Measurements from ENCODE around the gene TTLL11. TPM values are rescaled to one million over a fixed set of nuclear protein-coding genes. Genes with fewer than 3 reads are reported as not detected.
"Not testable (repeated sequence)": the region's sequence is repeated elsewhere in the genome, so short reads cannot be mapped to it uniquely, and the experiment has no call there.

Gene TTLL11
- total RNA-seq, 1 donor from 2014 or later: 3.6 TPM

GRCh38 chr9:122118343-122119165 is 25.4 kb upstream of the TTLL11 start:
- Mint-ChIP-seq H3K27ac (no peak overlapping the region), H3K36me3 (ENCODE audit: low read depth) (no peaks in the 10 kb centered on the region)

DNA sequence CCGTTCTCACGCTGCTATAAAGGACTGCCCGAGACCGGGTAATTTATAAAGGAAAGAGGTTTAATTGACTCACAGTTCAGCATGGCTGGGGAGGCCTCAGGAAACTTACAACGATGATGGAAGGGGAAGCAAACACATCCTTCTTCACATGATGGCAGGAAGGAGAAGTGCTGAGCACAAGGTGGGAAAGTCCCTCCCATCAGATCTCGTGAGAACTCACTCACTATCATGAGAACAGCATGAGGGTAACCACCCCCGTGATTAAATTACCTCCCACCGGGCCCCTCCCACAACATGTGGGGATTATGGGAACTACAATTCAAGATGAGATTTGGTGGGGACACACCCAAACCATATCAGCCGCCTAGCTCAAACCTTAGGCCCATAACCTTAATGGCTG is 24.1 kb upstream of the TTLL11 start:
- peaks cover 14% of the 10 kb centered on the region for H3K27me3 Mint-ChIP-seq
- DNase-seq; H3K9me3 Mint-ChIP-seq; H3K36me3 Mint-ChIP-seq (ENCODE audit: low read depth); ATAC-seq (ENCODE audit: low read depth); POLR2A ChIA-PET; H3K4me3 Mint-ChIP-seq; H3K4me1 Mint-ChIP-seq; intact Hi-C loops (cut with micrococcal nuclease); H3K27ac Mint-ChIP-seq: not testable (repeated sequence)
- CTCF ChIA-PET: interaction anchor here (1.6 to 2.7 kb wide), 2 partner anchors 7 to 18 kb away, joined by 8 to 11 read pairs; no protein-coding TSS in a partner anchor

More at GRCh38 chr9:122118343-122119165, 25.4 kb upstream of the TTLL11 start:
- DNase-seq (no peak), ATAC-seq (ENCODE audit: low read depth) (no peak)
- Mint-ChIP-seq H3K9me3 (no peaks in the 10 kb centered on the region), H3K27me3 (peaks cover 12% of the 10 kb centered on the region), H3K4me1 (no peaks in the 10 kb centered on the region), H3K4me3 (no peak overlapping the region)
- intact Hi-C loops (cut with micrococcal nuclease): no loop called here
- TF ChIP-seq CTCF (IDR thresholded peaks at IDR 0.05): no peak
- ChIA-PET POLR2A (interaction anchor here (0.7 kb wide), 1 partner anchor 248 kb away, joined by 4 read pairs; no protein-coding TSS in a partner anchor), CTCF (interaction anchor here (2.7 kb wide), 1 partner anchor 20 kb away, joined by 11 read pairs; no protein-coding TSS in a partner anchor)

GRCh38 chr9:122116448-122117173 is 23.5 kb upstream of the TTLL11 start:
- H3K4me1 Mint-ChIP-seq: no peaks in the 10 kb centered on the region
- DNase-seq (no peak), ATAC-seq (ENCODE audit: low read depth) (no peak)
- H3K9me3 Mint-ChIP-seq: no peaks in the 10 kb centered on the region
- no peak for TF ChIP-seq CTCF (IDR thresholded peaks at IDR 0.05)
- H3K27me3 Mint-ChIP-seq: peaks cover 14% of the 10 kb centered on the region
- ChIA-PET POLR2A (no interaction called here), CTCF (interaction anchor here (1.6 to 2.7 kb wide), 3 partner anchors 8 to 18 kb away, joined by 5 to 11 read pairs (median 8); no protein-coding TSS in a partner anchor)
- intact Hi-C loops (cut with micrococcal nuclease): no loop called here
- no peaks in the 10 kb centered on the region for H3K36me3 Mint-ChIP-seq (ENCODE audit: low read depth)
- no peak overlapping the region for H3K4me3 Mint-ChIP-seq
- no peak overlapping the region for H3K27ac Mint-ChIP-seq

- DNase-seq: no peak
- no peaks in the 10 kb centered on the region for H3K9me3 Mint-ChIP-seq
- no peak overlapping the region for H3K27ac Mint-ChIP-seq
- POLR2A ChIA-PET: no interaction called here
- H3K4me1 Mint-ChIP-seq: no peaks in the 10 kb centered on the region
- H3K36me3 Mint-ChIP-seq (ENCODE audit: low read depth): no peaks in the 10 kb centered on the region
- peaks cover 14% of the 10 kb centered on the region for H3K27me3 Mint-ChIP-seq
- CTCF ChIA-PET: interaction anchor here (1.6 kb wide), 2 partner anchors 9 to 17 kb away, joined by 5 to 8 read pairs; no protein-coding TSS in a partner anchor
- intact Hi-C loops (cut with micrococcal nuclease): no loop called here
- TF ChIP-seq CTCF (IDR thresholded peaks at IDR 0.05): no peak
- H3K4me3 Mint-ChIP-seq: no peak overlapping the region
- no peak for ATAC-seq (ENCODE audit: low read depth)
Observed at GRCh38 chr9:122116040-122116439, 22.9 kb upstream of the TTLL11 start.

GRCh38 chr9:122115176-122116035 is 22.3 kb upstream of the TTLL11 start:
- Mint-ChIP-seq H3K4me1 (no peaks in the 10 kb centered on the region), H3K36me3 (ENCODE audit: low read depth) (no peaks in the 10 kb centered on the region), H3K4me3 (no peak overlapping the region), H3K9me3 (no peaks in the 10 kb centered on the region), H3K27me3 (peaks cover 14% of the 10 kb centered on the region), H3K27ac (no peak overlapping the region)
- no peak for TF ChIP-seq CTCF (IDR thresholded peaks at IDR 0.05)
- ATAC-seq (ENCODE audit: low read depth) (no peak), DNase-seq (no peak)
- ChIA-PET CTCF (interaction anchor here (1.6 kb wide), 2 partner anchors 9 to 17 kb away, joined by 5 to 8 read pairs; no protein-coding TSS in a partner anchor), POLR2A (no interaction called here)
- intact Hi-C loops (cut with micrococcal nuclease): no loop called here

All from activated B cell treated with CpG ODN at 0.5 μM for 24 hours (primary cell).